Lung (tissue), 10 donors: ENCODE measurements around the gene SRGAP2C. TPM values are rescaled to one million over a fixed set of nuclear protein-coding genes. Genes with fewer than 3 reads are reported as not detected.
"Not testable (repeated sequence)": the region's sequence is repeated elsewhere in the genome, so short reads cannot be mapped to it uniquely, and the experiment has no call there.

Experiments used
- ATAC-seq: fragments of 200-7000 bp; cut with Tn5 transposase; one replicate; pipeline ENCODE4 v1.9.1; 2020; ENCODE audit warnings: moderate number of reproducible peaks; ENCODE audit not compliant: insufficient read depth, low FRiP score
- DNase-seq, 3 donors: peaks; one replicate each; pipeline ENCODE4 v3.0.0-alpha.2; 2013 to 2017
- H3K27ac ChIP-seq, 2 donors: one replicate each; pipeline ENCODE4 v1.5.1; 2013; ENCODE audit warnings: mild to moderate bottlenecking in 2 of 2, moderate library complexity in 2 of 2, control low read depth in 1 of 2, inconsistent platforms in 1 of 2, low read depth in 1 of 2, low read length in 1 of 2
- H3K27me3 ChIP-seq, 3 donors: one replicate each; pipeline ENCODE4 v1.5.1; 2013; ENCODE audit warnings: low read length in 2 of 3; ENCODE audit not compliant: control insufficient read depth in 3 of 3, insufficient read depth in 3 of 3
- H3K36me3 ChIP-seq, 4 donors: one replicate each; pipeline ENCODE4 v1.5.1; 2013; ENCODE audit warnings: low read length in 4 of 4, mild to moderate bottlenecking in 1 of 4, moderate library complexity in 1 of 4; ENCODE audit not compliant: control insufficient read depth in 4 of 4, insufficient read depth in 4 of 4
- H3K4me1 ChIP-seq, 5 donors: one replicate each; pipeline ENCODE4 v1.5.1; 2013; ENCODE audit warnings: low read length in 5 of 5, mild to moderate bottlenecking in 2 of 5, moderate library complexity in 1 of 5; ENCODE audit not compliant: control insufficient read depth in 5 of 5, insufficient read depth in 5 of 5
- H3K4me3 ChIP-seq: one replicate; pipeline ENCODE4 v1.5.1; 2013; ENCODE audit warnings: mild to moderate bottlenecking, control low read depth, moderate library complexity
- H3K9ac ChIP-seq, 2 donors: one replicate each; pipeline ENCODE4 v1.5.1; 2013; ENCODE audit warnings: low read length in 2 of 2, control low read depth in 1 of 2; ENCODE audit not compliant: insufficient read depth in 1 of 2
- H3K9me3 ChIP-seq, 4 donors: one replicate each; pipeline ENCODE4 v1.5.1; 2013; ENCODE audit warnings: low read length in 3 of 4, mild to moderate bottlenecking in 1 of 4, moderate library complexity in 1 of 4; ENCODE audit not compliant: control insufficient read depth in 4 of 4, insufficient read depth in 3 of 4
- WGBS, 2 donors: extraction: QIAGEN DNeasy Blood & Tissue Kit; methylation state at CpG; one replicate each; pipeline ENCODE4 v1.1.7; 2013; 5-methylcytosine and 5-hydroxymethylcytosine counted together
- polyA plus RNA-seq, 2 donors: library from polyadenylated mRNA; stranded (reverse); fragments of 200-250 nt; gene quantifications; one replicate each; pipeline ENCODE4 v1.2.1, GENCODE V29; 2013
- total RNA-seq, 2 donors: library from RNA; depleted of rRNA in 1 of 2; stranded (reverse); fragments of >200 nt in 1 of 2; gene quantifications; one replicate each; pipeline ENCODE4 v1.2.1, GENCODE V29; 2014 to 2021
- donor health status: Bipolar disorder and iron deficiency.
- donor health status: healthy.
- donor health status: DM: yes; HTN: yes; CAD: no.

Gene SRGAP2C
- total and polyA plus RNA-seq, 4 donors: 3.9 to 34.6 (median 12.9) TPM

GRCh38 chr1:121168152-121168668 is 16.6 kb upstream of the SRGAP2C start:
- H3K4me3 ChIP-seq, H3K36me3 ChIP-seq, H3K9me3 ChIP-seq, H3K27ac ChIP-seq, DNase-seq, H3K4me1 ChIP-seq, H3K9ac ChIP-seq, H3K27me3 ChIP-seq, ATAC-seq: not testable (repeated sequence)
- WGBS, 2 donors: 93 to 100% methylated on average over 1 to 2 of the region's 3 CpGs

GRCh38 chr1:121176649-121177048 is 8.1 kb upstream of the SRGAP2C start:
- H3K27me3 ChIP-seq, H3K27ac ChIP-seq, ATAC-seq, H3K36me3 ChIP-seq, H3K9me3 ChIP-seq, H3K4me1 ChIP-seq, H3K9ac ChIP-seq, DNase-seq, H3K4me3 ChIP-seq: not testable (repeated sequence)
- WGBS, 2 donors: 70 to 87% methylated on average over 2 of the region's 2 CpGs

- H3K27ac ChIP-seq, H3K36me3 ChIP-seq, DNase-seq, H3K4me1 ChIP-seq, H3K9me3 ChIP-seq, H3K9ac ChIP-seq, H3K4me3 ChIP-seq, ATAC-seq, H3K27me3 ChIP-seq: not testable (repeated sequence)
Measured at GRCh38 chr1:121178197-121178596, 6.6 kb upstream of the SRGAP2C start.

GRCh38 chr1:121183867-121184266 is 908 bp upstream of the SRGAP2C start:
- not testable (repeated sequence) for H3K36me3 ChIP-seq, H3K4me3 ChIP-seq, H3K9ac ChIP-seq, H3K27me3 ChIP-seq, H3K9me3 ChIP-seq, H3K4me1 ChIP-seq, ATAC-seq, H3K27ac ChIP-seq
- DNase-seq: peak in 2 of 3 donors; percentile 3 to 11
- WGBS, 2 donors: 1% methylated on average over 9 to 20 of the region's 31 CpGs

GRCh38 chr1:121185140-121185708 is 449 bp downstream of the SRGAP2C start:
- not testable (repeated sequence) for DNase-seq, H3K9ac ChIP-seq, H3K9me3 ChIP-seq, H3K4me1 ChIP-seq, H3K4me3 ChIP-seq, H3K27me3 ChIP-seq, H3K36me3 ChIP-seq
- peak overlapping the region in 1 of 2 donors; percentile 68 for H3K27ac ChIP-seq
- WGBS, 2 donors: no CpG with 5 or more reads among the region's 48 CpGs
- peak; percentile 1 for ATAC-seq

GRCh38 chr1:121186191-121186590 is 1.4 kb downstream of the SRGAP2C start:
- not testable (repeated sequence) for H3K4me3 ChIP-seq, H3K27ac ChIP-seq, H3K27me3 ChIP-seq, H3K4me1 ChIP-seq, H3K9me3 ChIP-seq, H3K9ac ChIP-seq, DNase-seq, ATAC-seq, H3K36me3 ChIP-seq
- 0% methylated on average over 2 to 3 of the region's 20 CpGs for WGBS, 2 donors

- H3K36me3 ChIP-seq, H3K9ac ChIP-seq, H3K27me3 ChIP-seq, DNase-seq, H3K9me3 ChIP-seq, H3K27ac ChIP-seq, ATAC-seq, H3K4me1 ChIP-seq, H3K4me3 ChIP-seq: not testable (repeated sequence)
- 81 to 88% methylated on average over 5 of the region's 5 CpGs for WGBS, 2 donors
Measured at GRCh38 chr1:121187914-121188313, 3.1 kb downstream of the SRGAP2C start.

- H3K27me3 ChIP-seq, DNase-seq, H3K4me1 ChIP-seq, ATAC-seq, H3K9me3 ChIP-seq, H3K27ac ChIP-seq, H3K4me3 ChIP-seq, H3K9ac ChIP-seq, H3K36me3 ChIP-seq: not testable (repeated sequence)
- 100% methylated on average over 1 to 2 of the region's 2 CpGs for WGBS, 2 donors
Measured at GRCh38 chr1:121192512-121192911, 7.7 kb downstream of the SRGAP2C start.
